Measurements from ENCODE around the gene MMP11. TPM values are rescaled to one million over a fixed set of nuclear protein-coding genes. Genes with fewer than 3 reads are reported as not detected.

The MMP11 gene
- total RNA-seq, 5 donors from 2014 or later (not counting 1 experiment from before 2014, with no cell fraction given), result 1.6 to 5.3 (median 2.5) TPM

DNA sequence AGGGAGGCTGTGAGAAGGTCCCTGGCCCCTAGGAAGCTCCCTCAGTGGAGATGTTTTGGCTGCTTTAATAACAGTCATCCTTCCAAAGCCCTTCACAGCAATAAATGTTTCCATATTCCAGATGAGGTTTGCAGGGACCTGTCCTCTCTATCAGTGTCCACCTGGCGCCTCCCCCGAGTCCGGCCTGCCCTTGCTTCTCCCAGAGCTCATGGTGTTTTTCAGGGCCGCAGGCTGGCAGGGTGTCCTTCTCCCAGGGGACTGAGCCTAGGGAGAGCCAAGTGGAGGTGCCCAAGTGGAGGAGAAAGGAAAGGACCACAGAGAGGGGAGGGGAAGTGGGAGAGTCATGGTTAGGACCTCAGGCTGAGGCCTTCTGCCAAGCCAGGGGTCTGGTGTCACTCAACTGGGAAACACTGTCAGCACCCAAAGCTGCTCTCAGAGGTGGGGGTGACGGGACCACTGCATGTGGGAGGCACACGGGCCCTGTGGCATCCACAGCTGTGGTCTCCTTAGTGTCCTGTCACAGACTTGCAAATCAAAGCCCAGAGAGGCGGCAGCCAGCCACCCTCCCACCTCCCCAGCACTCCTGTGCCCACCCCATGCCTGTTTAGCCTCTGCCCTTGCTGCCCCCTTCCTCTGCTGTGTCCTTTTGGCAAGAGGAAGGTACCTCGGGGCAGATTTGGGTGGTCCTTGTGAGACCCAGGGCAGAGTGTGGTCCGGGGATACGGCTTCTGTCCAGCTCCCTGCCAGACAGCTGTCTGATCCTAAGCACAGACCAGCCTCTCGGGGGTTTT is 59.8 kb downstream of the MMP11 start:
- Mint-ChIP-seq H3K9me3 (no peaks in the 10 kb centered on the region), H3K27me3 (no peaks in the 10 kb centered on the region), H3K36me3 (peaks cover 25% of the 10 kb centered on the region), H3K27ac (no peak overlapping the region), H3K4me3 (no peak overlapping the region), H3K4me1 (peaks cover 0 to 15% (median 2%) of the 10 kb centered on the region in 3 donors)
- no peaks in the 10 kb centered on the region for H3K27me3 ChIP-seq (replicated peaks in 1 of 2; ENCODE audit: control insufficient read depth in 2 of 2, extremely low read depth in 1 of 2, insufficient read depth in 2 of 2, low read length in 1 of 2)
- H3K36me3 ChIP-seq (ENCODE audit: control insufficient read depth in 2 of 2, extremely low read depth in 1 of 2, insufficient read depth in 1 of 2, low read length in 1 of 2), result peaks cover 36 to 53% of the 10 kb centered on the region in 2 donors
- POLR2A ChIA-PET, result no interaction called here
- H3K9me3 ChIP-seq, result no peaks in the 10 kb centered on the region
- H3K4me3 ChIP-seq (ENCODE audit: control insufficient read depth in 1 of 2, extremely low read depth in 1 of 2, low read length in 1 of 2), result no peak overlapping the region
- no peak for DNase-seq
- H3K27ac ChIP-seq (ENCODE audit: low read length), result no peak overlapping the region
- CTCF ChIA-PET, result no interaction called here
- H3K4me1 ChIP-seq (ENCODE audit: control insufficient read depth in 1 of 2, extremely low read depth in 1 of 2, insufficient read depth in 2 of 2, low read length in 2 of 2), result no peaks in the 10 kb centered on the region
- ATAC-seq (replicated peaks in 1 of 4), result no peak
- 94% methylated on average over 10 of the region's 11 CpGs for WGBS (ENCODE audit: insufficient coverage)

DNA sequence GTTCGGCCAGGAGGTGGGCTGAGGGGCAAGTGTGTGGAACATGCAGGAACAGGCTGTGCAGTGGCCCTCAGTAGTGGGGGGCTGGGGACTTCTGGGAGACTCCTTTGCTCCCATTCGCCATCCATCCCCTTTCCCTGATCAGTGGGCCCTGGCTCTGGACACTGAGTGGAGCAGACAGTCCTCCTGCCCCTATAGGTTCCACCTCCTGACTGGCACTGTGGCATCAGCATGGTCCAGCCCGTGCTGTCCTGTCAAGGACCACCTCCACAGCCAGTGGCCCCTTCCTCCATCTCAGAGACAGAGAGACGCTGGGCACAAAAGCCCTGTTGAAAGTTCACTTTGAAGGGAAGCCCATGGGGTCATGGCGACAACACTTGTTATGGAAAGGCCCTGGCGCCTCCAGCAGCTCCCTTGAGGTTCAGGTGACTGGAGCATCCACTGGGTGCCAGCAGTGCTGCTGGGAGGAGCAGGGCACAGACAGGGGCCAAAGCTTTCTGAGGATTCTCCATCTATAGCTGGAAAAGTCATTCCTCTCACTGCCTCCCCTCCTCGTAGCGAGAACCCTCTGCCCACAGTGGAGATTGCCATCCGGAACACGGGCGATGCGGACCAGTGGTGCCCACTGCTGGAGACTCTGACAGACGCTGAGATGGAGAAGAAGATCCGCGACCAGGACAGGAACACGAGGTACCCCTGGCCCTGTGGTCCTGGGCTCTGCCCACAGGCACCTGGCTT is 60.5 kb downstream of the MMP11 start:
- H3K36me3 ChIP-seq (ENCODE audit: control insufficient read depth in 2 of 2, extremely low read depth in 1 of 2, insufficient read depth in 1 of 2, low read length in 1 of 2), result peaks cover 33 to 48% of the 10 kb centered on the region in 2 donors
- H3K27ac Mint-ChIP-seq, result no peak overlapping the region

More for the DNA sequence above, 60.5 kb downstream of the MMP11 start:
- H3K27ac ChIP-seq (ENCODE audit: low read length), result no peak overlapping the region
- ChIA-PET POLR2A (interaction anchor here in 1 of 2 donors (0.6 kb wide), 1 partner anchor 33 kb away, joined by 3 read pairs; no protein-coding TSS in a partner anchor), CTCF (no interaction called here)
- Mint-ChIP-seq H3K9me3 (no peaks in the 10 kb centered on the region), H3K4me1 (peaks cover 5 to 21% (median 7%) of the 10 kb centered on the region in 3 donors), H3K27me3 (no peaks in the 10 kb centered on the region), H3K4me3 (no peak overlapping the region), H3K36me3 (peaks cover 25% of the 10 kb centered on the region)
- H3K9me3 ChIP-seq, result no peaks in the 10 kb centered on the region
- DNase-seq (no peak), ATAC-seq (replicated peaks in 1 of 4) (no peak)
- H3K27me3 ChIP-seq (replicated peaks in 1 of 2; ENCODE audit: control insufficient read depth in 2 of 2, extremely low read depth in 1 of 2, insufficient read depth in 2 of 2, low read length in 1 of 2), result no peaks in the 10 kb centered on the region
- over 99% methylated on average over 14 of the region's 16 CpGs for WGBS (ENCODE audit: insufficient coverage)
- no peak overlapping the region for H3K4me3 ChIP-seq (ENCODE audit: control insufficient read depth in 1 of 2, extremely low read depth in 1 of 2, low read length in 1 of 2)
- peaks cover 0 to 6% of the 10 kb centered on the region in 2 experiments for H3K4me1 ChIP-seq (ENCODE audit: control insufficient read depth in 1 of 2, extremely low read depth in 1 of 2, insufficient read depth in 2 of 2, low read length in 2 of 2)

Other genes with a start within 250 kb of the MMP11 start
- under 1 TPM in 2 of 5 donors, not detected in 3; 0.30 to 0.64 TPM for gene IGLL1, start 192.6 kb upstream of the MMP11 start, total RNA-seq
- gene DRICH1, start 140.5 kb upstream of the MMP11 start, total RNA-seq, result 1 to 10 TPM in 3 of 5 donors, under 1 TPM in 2; 0.26 to 2.7 (median 1.2) TPM
- 10 to 100 TPM; 10.6 to 28.9 (median 13.8) TPM for gene RGL4, start 81.8 kb upstream of the MMP11 start, total RNA-seq
- gene ZNF70, start 21.7 kb upstream of the MMP11 start, total RNA-seq, result 1 to 10 TPM; 3.2 to 6.4 (median 5.8) TPM
- gene VPREB3, start 18.4 kb upstream of the MMP11 start, total RNA-seq, result 1 to 10 TPM in 4 of 5 donors, not detected in 1; 1.5 to 2.6 (median 1.7) TPM
- gene C22orf15, start 9.9 kb upstream of the MMP11 start, total RNA-seq, result 1 to 10 TPM in 4 of 5 donors, under 1 TPM in 1; 0.58 to 2.2 (median 1.9) TPM
- gene CHCHD10, start 4.9 kb upstream of the MMP11 start, total RNA-seq, result 10 to 100 TPM; 26.1 to 66.3 (median 63.2) TPM
- gene SMARCB1, start 14.1 kb downstream of the MMP11 start, total RNA-seq, result 10 to 100 TPM; 50.2 to 57.7 (median 54.3) TPM
- gene DERL3, start 66.2 kb downstream of the MMP11 start, total RNA-seq, result 1 to 10 TPM; 1.2 to 3.9 (median 2.8) TPM
- 10 to 100 TPM; 16.2 to 24.2 (median 18.6) TPM for gene SLC2A11, start 85.0 kb downstream of the MMP11 start, total RNA-seq
- 100 to 1,000 TPM; 182 to 334 (median 289) TPM for gene MIF, start 121.5 kb downstream of the MMP11 start, total RNA-seq
- gene GSTT2B, start 188.3 kb downstream of the MMP11 start, total RNA-seq, result not detected
- gene DDTL, start 194.0 kb downstream of the MMP11 start, total RNA-seq, result 1 to 10 TPM in 4 of 5 donors, not detected in 1; 3.5 to 7.7 (median 3.9) TPM
- gene DDT, start 201.6 kb downstream of the MMP11 start, total RNA-seq, result 100 to 1,000 TPM in 2 of 5 donors, 10 to 100 TPM in 3; 72.5 to 122 (median 94.3) TPM
- gene GSTT2, start 207.3 kb downstream of the MMP11 start, total RNA-seq, result not detected
- not detected for gene GSTT4, start 232.6 kb downstream of the MMP11 start, total RNA-seq
- gene CABIN1, start 238.5 kb downstream of the MMP11 start, total RNA-seq, result 100 to 1,000 TPM; 134 to 158 (median 145) TPM